MCF 10A (cell line): Measurements from ENCODE around the gene EFCAB14. TPM values are rescaled to one million over a fixed set of nuclear protein-coding genes. Genes with fewer than 3 reads are reported as not detected.

Experiments used
- BruUV-seq: library from RNA; stranded (reverse); fragments of 400-500 nt; replicated peaks from 2 replicates; lab custom pipeline; 2021; lab: Mats Ljungman, UMichigan
- CTCF ChIA-PET: fragments of 300-600 bp; sonication (Branson Sonifier 250); formaldehyde crosslinking; extraction: SDS; loops from one replicate; lab custom pipeline; 2021; ENCODE audit warnings: antibody characterized with exemption, inconsistent platforms; lab: Yijun Ruan, JAX
- POLR2A ChIA-PET: fragments of 300-600, 350-650 bp; sonication (Branson Sonifier 250); formaldehyde crosslinking; extraction: SDS; loops from one replicate; lab custom pipeline; 2020; ENCODE audit warnings: antibody characterized with exemption, inconsistent platforms; lab: Yijun Ruan, JAX
- DNase-seq: peaks from one replicate; pipeline ENCODE4 v3.0.0-alpha.2; 2018; ENCODE audit not compliant: unreplicated experiment
- H3K27ac Mint-ChIP-seq: one replicate; pipeline ENCODE4 v1.8.0; 2022; ENCODE audit warnings: mild to moderate bottlenecking, low read depth, mixed read lengths; ENCODE audit not compliant: unreplicated experiment
- H3K27me3 Mint-ChIP-seq: one replicate; pipeline ENCODE4 v1.8.0; 2022; ENCODE audit warnings: mixed read lengths; ENCODE audit not compliant: insufficient read depth, unreplicated experiment
- H3K36me3 Mint-ChIP-seq: one replicate; pipeline ENCODE4 v1.8.0; 2022; ENCODE audit warnings: mild to moderate bottlenecking, moderate library complexity, mixed read lengths; ENCODE audit not compliant: insufficient read depth, unreplicated experiment
- H3K4me1 Mint-ChIP-seq: one replicate; pipeline ENCODE4 v1.8.0; 2022; ENCODE audit warnings: mixed read lengths; ENCODE audit not compliant: insufficient read depth, unreplicated experiment
- H3K4me3 Mint-ChIP-seq: one replicate; pipeline ENCODE4 v1.8.0; 2022; ENCODE audit warnings: mild to moderate bottlenecking, moderate library complexity, mixed read lengths; ENCODE audit not compliant: unreplicated experiment
- H3K9me3 Mint-ChIP-seq: one replicate; pipeline ENCODE4 v1.8.0; 2022; ENCODE audit warnings: mixed read lengths; ENCODE audit not compliant: unreplicated experiment
- intact Hi-C: fragments of 100-400 bp; cut with micrococcal nuclease; formaldehyde crosslinking; loops from 2 replicates; pipeline ENCODE4 v1.14.1; 2022
- total RNA-seq: library from RNA; stranded (reverse); gene quantifications from 2 replicates; pipeline ENCODE4 v1.2.3, GENCODE V29; 2022
- TF ChIP-seq, protein P1 (sequence below): fragments of 200-600 bp; IDR thresholded peaks from one replicate; pipeline ENCODE4 v1.8.0; 2022; ENCODE audit warnings: antibody characterized with exemption, mild to moderate bottlenecking; ENCODE audit not compliant: unreplicated experiment

Gene EFCAB14
- total RNA-seq, 1 experiment from 2014 or later, result 33.9 TPM

DNA sequence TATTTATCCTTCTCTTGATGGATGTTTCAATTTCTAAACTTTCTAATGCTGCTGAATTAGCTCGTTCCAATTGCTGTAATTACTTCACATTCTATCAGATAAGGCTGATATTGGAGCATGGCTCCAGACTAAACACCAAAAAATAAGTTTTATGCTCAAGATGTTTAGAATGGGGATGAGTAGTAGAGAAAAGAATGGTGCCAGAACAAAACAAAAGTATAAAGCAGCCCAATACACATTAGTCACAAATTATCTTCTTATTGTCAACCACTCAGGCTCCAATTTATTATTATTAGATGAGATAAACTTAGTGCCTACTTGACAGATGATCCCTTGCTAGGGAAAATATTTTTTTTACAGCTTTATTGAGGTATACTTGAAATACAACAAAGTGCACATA, 72.6 kb downstream of the EFCAB14 start:
- Mint-ChIP-seq H3K36me3 (peaks cover 40% of the 10 kb centered on the region), H3K27ac (no peak overlapping the region), H3K9me3 (no peaks in the 10 kb centered on the region), H3K4me3 (no peak overlapping the region), H3K4me1 (peaks cover 6% of the 10 kb centered on the region), H3K27me3 (no peaks in the 10 kb centered on the region)
- no peak for DNase-seq
- TF ChIP-seq, protein P1, sequence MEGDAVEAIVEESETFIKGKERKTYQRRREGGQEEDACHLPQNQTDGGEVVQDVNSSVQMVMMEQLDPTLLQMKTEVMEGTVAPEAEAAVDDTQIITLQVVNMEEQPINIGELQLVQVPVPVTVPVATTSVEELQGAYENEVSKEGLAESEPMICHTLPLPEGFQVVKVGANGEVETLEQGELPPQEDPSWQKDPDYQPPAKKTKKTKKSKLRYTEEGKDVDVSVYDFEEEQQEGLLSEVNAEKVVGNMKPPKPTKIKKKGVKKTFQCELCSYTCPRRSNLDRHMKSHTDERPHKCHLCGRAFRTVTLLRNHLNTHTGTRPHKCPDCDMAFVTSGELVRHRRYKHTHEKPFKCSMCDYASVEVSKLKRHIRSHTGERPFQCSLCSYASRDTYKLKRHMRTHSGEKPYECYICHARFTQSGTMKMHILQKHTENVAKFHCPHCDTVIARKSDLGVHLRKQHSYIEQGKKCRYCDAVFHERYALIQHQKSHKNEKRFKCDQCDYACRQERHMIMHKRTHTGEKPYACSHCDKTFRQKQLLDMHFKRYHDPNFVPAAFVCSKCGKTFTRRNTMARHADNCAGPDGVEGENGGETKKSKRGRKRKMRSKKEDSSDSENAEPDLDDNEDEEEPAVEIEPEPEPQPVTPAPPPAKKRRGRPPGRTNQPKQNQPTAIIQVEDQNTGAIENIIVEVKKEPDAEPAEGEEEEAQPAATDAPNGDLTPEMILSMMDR, result no peak
- intact Hi-C loops, result no loop called here
- BruUV-seq, result no TSS peak
- ChIA-PET CTCF (interaction anchor here (0.6 kb wide), 1 partner anchor 71 kb away, joined by 3 read pairs; no protein-coding TSS in a partner anchor), POLR2A (interaction anchor here (1.3 kb wide), 1 partner anchor 79 kb away, joined by 3 read pairs; no protein-coding TSS in a partner anchor)

- no peaks in the 10 kb centered on the region for H3K27me3 Mint-ChIP-seq
- CTCF ChIA-PET, result interaction anchor here (0.6 kb wide), 1 partner anchor 72 kb away, joined by 3 read pairs; no protein-coding TSS in a partner anchor
- peaks cover 39% of the 10 kb centered on the region for H3K36me3 Mint-ChIP-seq
- POLR2A ChIA-PET, result no interaction called here
- DNase-seq, result no peak
- TF ChIP-seq, protein P1, result no peak
- intact Hi-C loops, result no loop called here
- no peaks in the 10 kb centered on the region for H3K9me3 Mint-ChIP-seq
- H3K4me3 Mint-ChIP-seq, result no peak overlapping the region
- H3K4me1 Mint-ChIP-seq, result peaks cover 6% of the 10 kb centered on the region
- no TSS peak for BruUV-seq
- no peak overlapping the region for H3K27ac Mint-ChIP-seq
These were observed 73.1 kb downstream of the EFCAB14 start for GRCh38 chr1:46645815-46646214.

DNA sequence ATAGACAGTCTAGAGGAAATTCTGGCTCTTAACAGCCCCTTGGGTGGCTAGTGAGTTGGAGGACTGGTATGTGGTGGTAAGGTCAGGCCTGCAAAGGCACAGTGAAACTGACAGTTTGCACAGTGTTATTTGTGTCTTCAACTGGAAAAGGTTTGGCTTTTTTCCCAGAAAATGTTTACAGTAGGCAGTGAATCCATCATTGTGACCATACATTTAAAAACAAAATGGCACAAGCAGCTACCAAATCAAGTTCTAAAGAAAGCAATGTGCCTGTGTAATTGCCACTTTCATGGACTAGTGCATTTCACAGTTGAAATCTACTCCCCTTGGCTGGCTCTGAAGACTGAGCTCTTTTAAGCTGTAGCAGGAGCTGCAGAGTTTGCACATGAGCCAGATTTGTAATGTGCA, 75.5 kb downstream of the EFCAB14 start:
- BruUV-seq, result no TSS peak
- Mint-ChIP-seq H3K9me3 (no peaks in the 10 kb centered on the region), H3K4me1 (peaks cover 23% of the 10 kb centered on the region), H3K36me3 (peaks cover 19% of the 10 kb centered on the region), H3K27me3 (no peaks in the 10 kb centered on the region), H3K27ac (no peak overlapping the region), H3K4me3 (no peak overlapping the region)
- peak; percentile 78 for DNase-seq
- intact Hi-C loops, result no loop called here
- TF ChIP-seq, protein P1, result no peak
- CTCF ChIA-PET, result interaction anchor here (0.6 to 1.1 kb wide), 6 partner anchors 12 to 81 kb away, joined by 3 to 5 read pairs (median 3); partner anchors contain the start of gene MOB3C
- POLR2A ChIA-PET, result interaction anchor here (0.7 to 3.6 kb wide), 12 partner anchors 11 to 303 kb away, joined by 3 to 23 read pairs (median 5); partner anchors contain the start of genes ATPAF1, EFCAB14, MKNK1 and MOB3C

DNA sequence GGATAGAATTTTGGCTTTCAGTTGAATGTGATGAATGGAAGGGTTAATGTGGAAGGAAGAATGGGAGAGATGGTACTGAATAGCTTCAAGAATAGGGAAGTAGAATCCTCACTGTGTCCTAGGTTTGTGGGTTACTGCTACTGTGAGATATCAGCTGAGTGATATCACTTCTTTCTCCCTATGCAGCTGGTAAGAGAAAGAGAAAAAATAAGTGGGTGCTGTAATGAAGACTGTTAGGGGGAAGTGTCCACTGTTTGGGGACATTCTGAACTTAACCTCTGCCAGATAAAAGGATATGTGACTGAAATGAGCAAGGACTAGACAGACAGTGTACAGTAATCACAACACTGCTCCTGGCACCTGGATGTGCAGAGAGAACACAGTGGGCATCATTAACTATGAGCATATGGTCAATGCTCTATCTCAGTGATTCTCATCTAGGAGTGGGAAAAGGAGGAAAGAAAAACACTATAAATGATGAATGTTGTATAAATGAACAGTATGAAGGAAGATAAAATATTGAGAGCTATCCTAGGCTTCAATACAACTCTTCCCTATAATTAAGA, 76.7 kb downstream of the EFCAB14 start:
- peaks cover 18% of the 10 kb centered on the region for H3K36me3 Mint-ChIP-seq
- POLR2A ChIA-PET, result interaction anchor here (1.9 to 3.6 kb wide), 4 partner anchors 11 to 38 kb away, joined by 7 to 23 read pairs (median 12); partner anchors contain the start of genes ATPAF1, MKNK1 and MOB3C
- H3K27ac Mint-ChIP-seq, result no peak overlapping the region
- CTCF ChIA-PET, result interaction anchor here (0.6 to 1.2 kb wide), 4 partner anchors 8 to 25 kb away, joined by 3 read pairs; no protein-coding TSS in a partner anchor
- no peak for DNase-seq
- intact Hi-C loops, result no loop called here
- no TSS peak for BruUV-seq
- H3K9me3 Mint-ChIP-seq, result no peaks in the 10 kb centered on the region
- TF ChIP-seq, protein P1, result no peak
- no peak overlapping the region for H3K4me3 Mint-ChIP-seq
- H3K4me1 Mint-ChIP-seq, result peaks cover 23% of the 10 kb centered on the region
- H3K27me3 Mint-ChIP-seq, result no peaks in the 10 kb centered on the region
